Neuronal stem cell (in vitro differentiated cells): Measurements from ENCODE around the gene EVI5.
"Not testable (repeated sequence)": the region's sequence is repeated elsewhere in the genome, so short reads cannot be mapped to it uniquely, and the experiment has no call there.

Experiments
- DNase-seq: peaks from one replicate; pipeline ENCODE4 v3.0.0-alpha.2; 2013; ENCODE audit warnings: low spot score
- H2AFZ ChIP-seq: one replicate; pipeline ENCODE4 v1.6.1; 2013; ENCODE audit warnings: mild to moderate bottlenecking, low read length, inconsistent platforms
- H2AK5ac ChIP-seq: 2 replicates; pipeline ENCODE4 v1.6.1; 2013; ENCODE audit warnings: low read depth, mild to moderate bottlenecking, inconsistent platforms, low read length, moderate library complexity, mixed read lengths
- H2BK120ac ChIP-seq: 2 replicates; pipeline ENCODE4 v1.6.1; 2013; ENCODE audit warnings: low read depth, mild to moderate bottlenecking, inconsistent platforms, low read length, moderate library complexity, mixed read lengths
- H2BK12ac ChIP-seq: one replicate; pipeline ENCODE4 v1.6.1; 2013; ENCODE audit warnings: low read length, inconsistent platforms
- H2BK15ac ChIP-seq: 2 replicates; pipeline ENCODE4 v1.6.1; 2013; ENCODE audit warnings: mild to moderate bottlenecking, low read length, inconsistent platforms, mixed read lengths
- H2BK5ac ChIP-seq: one replicate; pipeline ENCODE4 v1.6.1; 2013; ENCODE audit warnings: inconsistent platforms, mild to moderate bottlenecking, low read length, moderate library complexity
- H3K14ac ChIP-seq: one replicate; pipeline ENCODE4 v1.6.1; 2013; ENCODE audit warnings: low read length, inconsistent platforms
- H3K18ac ChIP-seq: 2 replicates; pipeline ENCODE4 v1.6.1; 2013; ENCODE audit warnings: low read length, inconsistent platforms
- H3K23ac ChIP-seq: 2 replicates; pipeline ENCODE4 v1.6.1; 2013; ENCODE audit warnings: low read depth, mild to moderate bottlenecking, mixed read lengths, low read length, inconsistent platforms; ENCODE audit not compliant: poor library complexity
- H3K27ac ChIP-seq: replicated peaks from 3 replicates; pipeline ENCODE4 v1.5.1; 2013; ENCODE audit warnings: low read length, inconsistent platforms
- H3K27me3 ChIP-seq, 3 experiments: 2 replicates each; pipeline ENCODE4 v1.6.1; 2013; ENCODE audit warnings: low read length in 3 of 3, mild to moderate bottlenecking in 2 of 3, inconsistent platforms in 1 of 3, low read depth in 1 of 3, mixed read lengths in 1 of 3, moderate library complexity in 1 of 3; ENCODE audit not compliant: control insufficient read depth in 3 of 3, insufficient read depth in 3 of 3
- H3K36me3 ChIP-seq, 2 donors: replicated peaks in 1 of 2; 2 replicates each; pipeline ENCODE4 v1.6.1; 2013; ENCODE audit warnings: low read length in 2 of 2; ENCODE audit not compliant: control insufficient read depth in 2 of 2, insufficient read depth in 2 of 2
- H3K4ac ChIP-seq: 2 replicates; pipeline ENCODE4 v1.6.1; 2013; ENCODE audit warnings: inconsistent platforms, mild to moderate bottlenecking, low read length, moderate library complexity
- H3K4me1 ChIP-seq, 2 donors: 1 replicate in 1 of 2; 2 replicates in 1 of 2; pipeline ENCODE4 v1.6.1; 2013; ENCODE audit warnings: low read length in 2 of 2, low read depth in 1 of 2; ENCODE audit not compliant: control insufficient read depth in 2 of 2, insufficient read depth in 1 of 2
- H3K4me2 ChIP-seq: one replicate; pipeline ENCODE4 v1.6.1; 2013; ENCODE audit warnings: mild to moderate bottlenecking, low read length, inconsistent platforms; ENCODE audit not compliant: insufficient read depth, poor library complexity, severe bottlenecking
- H3K4me3 ChIP-seq, 2 donors: 2 replicates each; pipeline ENCODE4 v1.5.1; 2013; ENCODE audit warnings: low read length in 2 of 2, mild to moderate bottlenecking in 2 of 2, inconsistent platforms in 1 of 2, moderate library complexity in 1 of 2
- H3K79me1 ChIP-seq: one replicate; pipeline ENCODE4 v1.6.1; 2013; ENCODE audit warnings: low read depth, mild to moderate bottlenecking, inconsistent platforms, low read length, moderate library complexity
- H3K9ac ChIP-seq: one replicate; pipeline ENCODE4 v1.6.1; 2013; ENCODE audit warnings: mild to moderate bottlenecking, low read depth, low read length, inconsistent platforms; ENCODE audit not compliant: poor library complexity
- H3K9me3 ChIP-seq, 2 donors: replicated peaks in 1 of 2; 2 replicates each; pipeline versions ENCODE3 to v1.6.1; 2013; ENCODE audit warnings: low read length in 2 of 2, mild to moderate bottlenecking in 2 of 2, inconsistent platforms in 1 of 2, low read depth in 1 of 2, mixed read lengths in 1 of 2, moderate library complexity in 1 of 2; ENCODE audit not compliant: control insufficient read depth in 2 of 2, insufficient read depth in 1 of 2
- H4K8ac ChIP-seq: one replicate; pipeline ENCODE4 v1.6.1; 2013; ENCODE audit warnings: low read depth, mild to moderate bottlenecking, inconsistent platforms, low read length, moderate library complexity
- H4K91ac ChIP-seq: one replicate; pipeline ENCODE4 v1.6.1; 2013; ENCODE audit warnings: low read length, low read depth, mild to moderate bottlenecking, inconsistent platforms; ENCODE audit not compliant: poor library complexity
- WGBS, 2 donors: extraction: QIAGEN DNeasy Blood & Tissue Kit; methylation state at CpG; one replicate each; pipeline ENCODE4 v1.1.7; 2013; ENCODE audit warnings: missing lambda C conversion rate in 2 of 2, mixed read lengths in 1 of 2; ENCODE audit not compliant: insufficient read length in 2 of 2, insufficient replicate concordance in 1 of 2; ENCODE audit errors: extremely low coverage in 2 of 2; 5-methylcytosine and 5-hydroxymethylcytosine counted together

The EVI5 gene

DNA sequence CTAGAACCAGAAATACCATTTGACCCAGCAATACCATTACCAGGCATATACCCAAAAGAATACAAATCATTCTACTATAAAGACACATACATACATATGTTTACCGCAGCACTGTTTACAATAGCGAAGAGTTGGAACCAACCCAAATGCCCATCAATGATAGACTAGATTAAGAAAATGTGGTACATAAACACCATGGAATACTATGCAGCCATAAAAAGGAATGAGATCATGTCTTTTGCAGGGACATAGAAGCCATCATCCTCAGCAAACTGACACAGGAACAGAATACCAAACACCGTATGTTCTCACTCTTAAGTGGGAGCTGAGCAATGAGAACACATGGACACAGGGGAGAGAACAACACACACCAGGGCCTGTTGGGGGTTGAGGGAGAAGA, 144.2 kb downstream of the EVI5 start:
- H3K36me3 ChIP-seq, H4K8ac ChIP-seq, H3K14ac ChIP-seq, H2AFZ ChIP-seq, H3K4me3 ChIP-seq, H3K27me3 ChIP-seq, H3K4ac ChIP-seq, H2AK5ac ChIP-seq, H4K91ac ChIP-seq, H2BK5ac ChIP-seq, H2BK15ac ChIP-seq, H3K27ac ChIP-seq, H2BK120ac ChIP-seq, DNase-seq, H3K79me1 ChIP-seq, H3K9me3 ChIP-seq, H2BK12ac ChIP-seq, H3K4me1 ChIP-seq, H3K9ac ChIP-seq, H3K4me2 ChIP-seq, H3K23ac ChIP-seq, H3K18ac ChIP-seq: not testable (repeated sequence)
- no CpG with 5 or more reads among the region's 3 CpGs for WGBS, 2 donors

GRCh38 chr1:92638498-92638897, 146.4 kb downstream of the EVI5 start:
- H3K36me3 ChIP-seq: peaks cover 4 to 11% of the 10 kb centered on the region in 2 donors
- no peaks in the 10 kb centered on the region for H3K4me1 ChIP-seq
- no peak overlapping the region for H2BK5ac ChIP-seq
- no peak overlapping the region for H4K8ac ChIP-seq
- H3K23ac ChIP-seq: no peak overlapping the region
- no peak overlapping the region for H2AK5ac ChIP-seq
- no peak overlapping the region for H3K18ac ChIP-seq
- no peak for DNase-seq
- H3K79me1 ChIP-seq: no peaks in the 10 kb centered on the region
- no peak overlapping the region for H2BK15ac ChIP-seq
- H3K27me3 ChIP-seq: no peaks in the 10 kb centered on the region
- no peak overlapping the region for H2BK120ac ChIP-seq
- H3K14ac ChIP-seq: no peak overlapping the region
- no peak overlapping the region for H2BK12ac ChIP-seq
- H3K4ac ChIP-seq: no peak overlapping the region
- H3K9ac ChIP-seq: no peak overlapping the region
- H3K9me3 ChIP-seq: peaks cover 0 to 4% of the 10 kb centered on the region in 2 donors
- no peak overlapping the region for H3K4me2 ChIP-seq
- H3K4me3 ChIP-seq: no peak overlapping the region
- no peak overlapping the region for H4K91ac ChIP-seq
- no peak overlapping the region for H3K27ac ChIP-seq
- H2AFZ ChIP-seq: no peak overlapping the region

- WGBS, 2 donors: no CpG with 5 or more reads among the region's 16 CpGs
These were observed 149.7 kb downstream of the EVI5 start for GRCh38 chr1:92635203-92635602.

GRCh38 chr1:92623187-92623778, 161.6 kb downstream of the EVI5 start:
- no peaks in the 10 kb centered on the region for H3K79me1 ChIP-seq
- no peak overlapping the region for H2BK15ac ChIP-seq
- no peak for DNase-seq
- H2AK5ac ChIP-seq: no peak overlapping the region
- H3K9me3 ChIP-seq: no peaks in the 10 kb centered on the region
- no peak overlapping the region for H3K4ac ChIP-seq
- H2BK5ac ChIP-seq: no peak overlapping the region
- H4K91ac ChIP-seq: no peak overlapping the region
- no peak overlapping the region for H4K8ac ChIP-seq
- no peak overlapping the region for H3K18ac ChIP-seq
- WGBS, 2 donors: no CpG with 5 or more reads among the region's 3 CpGs
- no peak overlapping the region for H2AFZ ChIP-seq
- H3K4me3 ChIP-seq: no peak overlapping the region
- no peak overlapping the region for H2BK120ac ChIP-seq
- no peak overlapping the region for H3K4me2 ChIP-seq
- peaks cover 0 to 5% of the 10 kb centered on the region in 2 donors for H3K36me3 ChIP-seq
- H3K4me1 ChIP-seq: no peaks in the 10 kb centered on the region
- H3K27ac ChIP-seq: no peak overlapping the region
- H3K9ac ChIP-seq: no peak overlapping the region
- no peak overlapping the region for H2BK12ac ChIP-seq
- no peaks in the 10 kb centered on the region for H3K27me3 ChIP-seq
- no peak overlapping the region for H3K14ac ChIP-seq
- no peak overlapping the region for H3K23ac ChIP-seq

More at GRCh38 chr1:92635203-92635602, 149.7 kb downstream of the EVI5 start:
- H3K27ac ChIP-seq, H3K18ac ChIP-seq, H2BK120ac ChIP-seq, H2AK5ac ChIP-seq, H3K4me2 ChIP-seq, H3K4ac ChIP-seq, H2BK12ac ChIP-seq, DNase-seq, H2BK15ac ChIP-seq, H3K23ac ChIP-seq, H3K4me3 ChIP-seq, H3K9me3 ChIP-seq, H3K9ac ChIP-seq, H3K79me1 ChIP-seq, H4K91ac ChIP-seq, H2AFZ ChIP-seq, H2BK5ac ChIP-seq, H3K4me1 ChIP-seq, H3K14ac ChIP-seq, H3K27me3 ChIP-seq, H4K8ac ChIP-seq: not testable (repeated sequence)
- H3K36me3 ChIP-seq: peaks cover 4 to 11% of the 10 kb centered on the region in 2 donors
